ENCODE results near the gene SLC4A9. TPM values are rescaled to one million over a fixed set of nuclear protein-coding genes. Genes with fewer than 3 reads are reported as not detected.
A peak's percentile ranks its signal among the peaks of the same experiment; 100 is the strongest.

Gene SLC4A9
- total RNA-seq, 2 experiments from 2014 or later = 0.36 TPM; not detected in 1

DNA sequence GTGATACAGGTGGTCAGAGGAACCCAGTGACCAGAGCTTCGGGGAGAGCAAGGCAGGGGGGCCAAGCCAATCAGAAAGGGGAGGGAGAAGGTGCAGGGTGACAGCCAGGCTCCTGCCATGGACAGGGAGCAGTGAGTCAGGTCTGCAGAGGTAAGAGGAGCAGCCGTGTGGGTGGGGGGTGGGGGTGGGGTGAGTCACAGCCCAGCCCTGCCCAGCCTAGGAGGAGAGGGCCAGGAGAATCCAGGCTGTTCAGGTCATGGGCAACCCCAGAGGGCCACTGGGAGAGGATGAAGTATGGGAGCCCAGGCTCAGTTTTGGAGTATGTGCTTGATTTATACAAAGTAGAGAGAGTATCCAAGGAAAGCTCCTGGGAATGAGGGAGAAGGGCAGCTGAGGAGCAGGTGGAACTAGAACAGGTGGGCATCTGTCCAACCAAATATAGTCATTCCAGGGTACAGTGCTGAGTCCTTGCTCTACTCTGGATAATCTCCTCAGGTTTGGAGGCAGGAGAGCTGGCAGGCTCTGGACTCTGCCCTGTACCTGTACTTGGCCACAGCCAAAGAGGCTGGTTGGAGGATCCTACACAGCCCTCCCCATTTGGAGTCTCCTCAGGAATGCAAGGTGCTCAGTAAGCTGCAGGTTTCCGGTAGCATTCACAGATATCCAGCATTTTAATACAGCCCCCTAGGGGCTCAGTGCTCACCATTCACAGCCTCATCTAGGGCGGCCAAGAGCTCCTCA is 15.1 kb upstream of the SLC4A9 start:
- peak; percentile 48 for ATAC-seq
- DNase-seq = peak; percentile 42
- peaks cover 8% of the 10 kb centered on the region for H3K27me3 Mint-ChIP-seq
- intact Hi-C loops (cut with micrococcal nuclease) = no loop called here
- peak overlapping the region; percentile 73 for H3K4me3 Mint-ChIP-seq
- peaks cover 23% of the 10 kb centered on the region for H3K36me3 Mint-ChIP-seq (ENCODE audit: low read depth)
- H3K4me1 Mint-ChIP-seq (ENCODE audit: low read depth) = peaks cover 43% of the 10 kb centered on the region
- H3K27ac Mint-ChIP-seq = peak overlapping the region; percentile 35
- POLR2A ChIA-PET = interaction anchor here (1.2 to 1.7 kb wide), 4 partner anchors 8 to 93 kb away, joined by 3 to 4 read pairs (median 3); no protein-coding TSS in a partner anchor
- TF ChIP-seq, protein P1, sequence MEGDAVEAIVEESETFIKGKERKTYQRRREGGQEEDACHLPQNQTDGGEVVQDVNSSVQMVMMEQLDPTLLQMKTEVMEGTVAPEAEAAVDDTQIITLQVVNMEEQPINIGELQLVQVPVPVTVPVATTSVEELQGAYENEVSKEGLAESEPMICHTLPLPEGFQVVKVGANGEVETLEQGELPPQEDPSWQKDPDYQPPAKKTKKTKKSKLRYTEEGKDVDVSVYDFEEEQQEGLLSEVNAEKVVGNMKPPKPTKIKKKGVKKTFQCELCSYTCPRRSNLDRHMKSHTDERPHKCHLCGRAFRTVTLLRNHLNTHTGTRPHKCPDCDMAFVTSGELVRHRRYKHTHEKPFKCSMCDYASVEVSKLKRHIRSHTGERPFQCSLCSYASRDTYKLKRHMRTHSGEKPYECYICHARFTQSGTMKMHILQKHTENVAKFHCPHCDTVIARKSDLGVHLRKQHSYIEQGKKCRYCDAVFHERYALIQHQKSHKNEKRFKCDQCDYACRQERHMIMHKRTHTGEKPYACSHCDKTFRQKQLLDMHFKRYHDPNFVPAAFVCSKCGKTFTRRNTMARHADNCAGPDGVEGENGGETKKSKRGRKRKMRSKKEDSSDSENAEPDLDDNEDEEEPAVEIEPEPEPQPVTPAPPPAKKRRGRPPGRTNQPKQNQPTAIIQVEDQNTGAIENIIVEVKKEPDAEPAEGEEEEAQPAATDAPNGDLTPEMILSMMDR (IDR thresholded peaks at IDR 0.05) = no peak
- CTCF ChIA-PET = interaction anchor here (0.8 to 22.2 kb wide), 12 partner anchors 8 to 132 kb away, joined by 3 to 874 read pairs (median 4); partner anchors contain the start of gene SLC4A9
- H3K9me3 Mint-ChIP-seq = peaks cover 3% of the 10 kb centered on the region

DNA sequence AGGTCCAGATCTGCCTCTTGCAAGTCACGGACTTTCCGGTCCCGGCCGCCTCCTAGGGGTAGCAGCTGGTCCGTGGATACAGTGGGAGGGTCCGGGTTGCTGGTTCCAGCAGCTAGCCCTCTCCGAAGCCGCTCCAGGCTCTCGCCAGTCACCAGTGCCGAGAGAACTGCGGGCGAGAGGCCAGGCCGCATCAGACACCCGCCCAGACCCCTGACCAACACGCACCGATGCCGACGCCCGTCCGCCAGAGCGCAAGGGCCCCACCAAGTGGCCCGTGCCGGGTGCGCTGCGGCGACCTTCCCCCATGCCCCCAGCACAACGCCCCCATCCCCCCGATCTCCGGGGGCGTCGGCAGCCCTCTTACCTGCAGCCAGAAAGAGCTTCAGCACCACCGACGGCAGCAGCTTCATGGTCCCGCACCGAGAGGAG is 14.1 kb upstream of the SLC4A9 start:
- ATAC-seq (peak; percentile 18), DNase-seq (peak; percentile 55)
- Mint-ChIP-seq H3K4me3 (peak overlapping the region; percentile 73), H3K36me3 (ENCODE audit: low read depth) (peaks cover 21% of the 10 kb centered on the region), H3K27ac (no peak overlapping the region), H3K9me3 (peaks cover 3% of the 10 kb centered on the region), H3K27me3 (peaks cover 10% of the 10 kb centered on the region), H3K4me1 (ENCODE audit: low read depth) (peaks cover 39% of the 10 kb centered on the region)
- TF ChIP-seq, protein P1 (IDR thresholded peaks at IDR 0.05) = no peak
- intact Hi-C loops (cut with micrococcal nuclease) = no loop called here
- POLR2A ChIA-PET = interaction anchor here (0.9 to 1.7 kb wide), 7 partner anchors 8 to 320 kb away, joined by 3 to 4 read pairs (median 3); no protein-coding TSS in a partner anchor
- CTCF ChIA-PET = interaction anchor here (0.6 to 22.2 kb wide), 18 partner anchors 9 to 135 kb away, joined by 3 to 874 read pairs (median 4); partner anchors contain the start of gene SLC4A9

DNA sequence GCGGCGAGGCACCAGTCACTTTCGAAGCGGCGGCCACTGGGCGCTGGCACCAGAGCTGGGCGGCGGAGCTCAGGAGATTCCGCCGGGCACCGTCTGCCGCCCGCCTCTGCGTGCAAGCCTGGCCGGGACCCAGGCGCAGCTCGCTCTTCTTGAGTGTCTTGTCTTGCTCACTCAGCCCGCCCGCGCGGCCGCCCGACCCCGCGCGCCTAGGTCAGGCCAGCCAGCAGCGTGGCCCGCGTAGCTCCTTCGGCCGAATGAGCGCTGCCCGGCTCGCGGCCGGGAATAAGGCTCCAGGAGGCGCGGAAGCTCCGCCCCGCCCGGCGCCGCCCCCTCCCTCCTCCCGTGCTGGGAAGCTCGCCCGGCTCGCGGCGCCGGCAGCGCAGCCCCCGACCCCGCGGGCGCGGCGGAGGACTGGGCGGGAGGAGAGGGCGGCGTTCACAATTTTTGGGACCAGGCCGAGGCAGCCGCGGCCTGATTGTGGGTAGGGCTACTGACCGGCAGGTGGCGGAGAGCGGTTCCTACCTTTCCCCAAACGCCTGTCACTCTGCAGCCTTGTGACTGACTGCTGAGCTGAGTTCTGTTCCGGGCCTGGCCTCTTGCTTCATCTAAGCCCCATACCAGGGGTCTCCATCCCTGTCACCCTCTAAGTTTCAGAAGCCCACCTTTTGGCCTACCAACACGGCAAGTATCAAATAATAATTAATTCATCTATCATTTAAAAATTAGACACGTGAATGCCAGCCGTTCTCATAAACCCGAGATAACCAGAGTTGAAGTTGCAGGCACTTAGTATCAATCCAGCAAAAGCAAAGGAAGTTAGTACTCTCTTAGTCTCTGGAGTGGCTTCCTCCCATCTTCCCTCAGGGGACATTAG is 13.4 kb upstream of the SLC4A9 start, which contains the start of gene HBEGF:
Gene HBEGF (minus strand): TSS at position 256 of the 874 bp plus-strand sequence. CDS start 275 bp downstream, outside the sequence.
- POLR2A ChIA-PET = interaction anchor here (0.9 to 1.7 kb wide), 7 partner anchors 7 to 319 kb away, joined by 3 to 4 read pairs (median 3); no protein-coding TSS in a partner anchor
- Mint-ChIP-seq H3K36me3 (ENCODE audit: low read depth) (peaks cover 16% of the 10 kb centered on the region), H3K4me1 (ENCODE audit: low read depth) (peaks cover 36% of the 10 kb centered on the region), H3K27me3 (peaks cover 10% of the 10 kb centered on the region), H3K27ac (peak within 1 kb of the TSS; percentile 44), H3K9me3 (peaks cover 3% of the 10 kb centered on the region), H3K4me3 (peak within 1 kb of the TSS; percentile 73)
- intact Hi-C loops (cut with micrococcal nuclease) = no loop called here
- DNase-seq (peak; percentile 65), ATAC-seq (peak; percentile 48)
- TF ChIP-seq, protein P1 (IDR thresholded peaks at IDR 0.05) = peak; percentile 52
- CTCF ChIA-PET = interaction anchor here (0.6 to 22.2 kb wide), 21 partner anchors 8 to 286 kb away, joined by 3 to 874 read pairs (median 4); partner anchors contain the start of genes PFDN1 and SLC4A9

DNA sequence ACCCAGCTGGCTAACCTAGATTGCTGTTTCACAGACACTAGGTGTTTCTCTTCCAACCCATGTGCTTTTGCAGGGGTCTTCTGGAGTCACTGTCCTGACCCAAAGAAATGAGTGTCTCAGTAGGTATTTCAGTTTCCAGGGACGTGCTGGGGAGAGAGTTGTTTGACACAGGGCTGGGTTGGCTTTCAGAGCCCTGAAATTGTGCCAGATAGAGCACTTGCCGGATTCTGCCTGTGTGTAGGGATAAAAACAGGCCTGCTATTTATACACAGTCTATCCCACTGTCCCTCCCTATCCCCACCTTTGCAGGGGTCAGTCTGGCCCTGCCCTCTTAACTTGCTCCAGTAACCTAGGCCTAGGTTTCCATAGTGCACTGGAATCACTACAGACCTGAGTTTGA is 12.6 kb upstream of the SLC4A9 start:
- intact Hi-C loops (cut with micrococcal nuclease) = no loop called here
- DNase-seq = no peak
- TF ChIP-seq, protein P1 (IDR thresholded peaks at IDR 0.05) = no peak
- H3K4me3 Mint-ChIP-seq = peak overlapping the region; percentile 73
- peaks cover 29% of the 10 kb centered on the region for H3K4me1 Mint-ChIP-seq (ENCODE audit: low read depth)
- CTCF ChIA-PET = interaction anchor here (0.6 to 22.2 kb wide), 15 partner anchors 8 to 285 kb away, joined by 3 to 874 read pairs (median 5); partner anchors contain the start of genes PFDN1 and SLC4A9
- peaks cover 9% of the 10 kb centered on the region for H3K36me3 Mint-ChIP-seq (ENCODE audit: low read depth)
- H3K27me3 Mint-ChIP-seq = peaks cover 10% of the 10 kb centered on the region
- no peak for ATAC-seq
- H3K27ac Mint-ChIP-seq = no peak overlapping the region
- POLR2A ChIA-PET = interaction anchor here (0.6 to 1.5 kb wide), 4 partner anchors 81 to 104 kb away, joined by 3 read pairs; no protein-coding TSS in a partner anchor
- H3K9me3 Mint-ChIP-seq = no peaks in the 10 kb centered on the region
